Panc1 (cell line): ENCODE results near the gene NIPA2. TPM values are rescaled to one million over a fixed set of nuclear protein-coding genes. Genes with fewer than 3 reads are reported as not detected.

Source experiments
- ATAC-seq: fragments of 200-7000 bp; cut with Tn5 transposase; 2 replicates; pipeline ENCODE4 v1.9.1; 2020; ENCODE audit warnings: mild to moderate bottlenecking, moderate library complexity
- BruUV-seq: library from RNA; stranded (reverse); fragments of 400-500 nt; replicated peaks from 2 replicates; lab custom pipeline; 2021; lab: Mats Ljungman, UMichigan
- CTCF ChIA-PET: fragments of 300-600 bp; sonication (Branson Sonifier 250); formaldehyde crosslinking; loops from one replicate; lab custom pipeline; 2022; ENCODE audit warnings: antibody characterized with exemption; lab: Charles Lee
- POLR2A ChIA-PET: fragments of 300-600 bp; sonication (Branson Sonifier 250); formaldehyde crosslinking; loops from one replicate; lab custom pipeline; 2022; ENCODE audit warnings: antibody characterized with exemption; lab: Charles Lee
- DNase-seq: peaks from one replicate; pipeline ENCODE4 v3.0.0-alpha.2; 2010; ENCODE audit warnings: low read depth, low spot score
- H3K27ac ChIP-seq: 2 replicates; pipeline ENCODE4 v1.5.1; 2011; ENCODE audit warnings: mild to moderate bottlenecking, low read length, inconsistent platforms
- H3K27me3 ChIP-seq: fragments of 200-500 bp; sonication (Bioruptor generic); 2 replicates; pipeline ENCODE4 v1.6.0; 2014; ENCODE audit warnings: low read length, inconsistent platforms; ENCODE audit not compliant: control insufficient read depth, insufficient read depth
- H3K36me3 ChIP-seq: fragments of 200-500 bp; sonication (Bioruptor generic); 2 replicates; pipeline ENCODE4 v1.5.1; 2014; ENCODE audit warnings: inconsistent platforms, mild to moderate bottlenecking, low read length, moderate library complexity; ENCODE audit not compliant: control insufficient read depth, insufficient read depth
- H3K4me1 ChIP-seq: 2 replicates; pipeline ENCODE4 v1.5.1; 2011; ENCODE audit warnings: inconsistent platforms, mild to moderate bottlenecking, low read length, moderate library complexity; ENCODE audit not compliant: control insufficient read depth, insufficient read depth
- H3K4me3 ChIP-seq, 2 experiments: 2 replicates each; pipeline ENCODE4 v1.5.1; 2011 to 2012; ENCODE audit warnings: low read depth in 2 of 2, low read length in 2 of 2, mild to moderate bottlenecking in 2 of 2, inconsistent platforms in 1 of 2, moderate library complexity in 1 of 2
- H3K9me3 ChIP-seq: fragments of 200-500 bp; sonication (Bioruptor generic); 2 replicates; pipeline ENCODE4 v1.5.1; 2014; ENCODE audit warnings: low read depth, mild to moderate bottlenecking, inconsistent platforms, low read length, moderate library complexity; ENCODE audit not compliant: control insufficient read depth, insufficient read depth
- POLR2AphosphoS5 ChIP-seq: IDR thresholded peaks from 2 replicates; pipeline ENCODE4 v1.6.1; 2012; ENCODE audit warnings: mild to moderate bottlenecking, low read depth, low read length, moderate library complexity
- REST ChIP-seq, 2 experiments: IDR thresholded peaks; 2 replicates each; pipeline ENCODE4 v1.6.1; 2011 to 2012; ENCODE audit warnings: low read depth in 2 of 2, control low read depth in 1 of 2, low read length in 1 of 2, mild to moderate bottlenecking in 1 of 2, moderate library complexity in 1 of 2; ENCODE audit not compliant: insufficient read depth in 1 of 2
- SIN3A ChIP-seq: IDR thresholded peaks from 2 replicates; pipeline ENCODE4 v1.6.1; 2012; ENCODE audit warnings: low read depth, mild to moderate bottlenecking, low read length, moderate library complexity, borderline replicate concordance; ENCODE audit not compliant: insufficient read depth
- TCF7L2 ChIP-seq: IDR thresholded peaks from 2 replicates; pipeline ENCODE4 v1.6.1; 2011; ENCODE audit warnings: mild to moderate bottlenecking, low read depth, low read length, inconsistent platforms
- in situ Hi-C: cut with HindIII; loops from 2 replicates; pipeline ENCODE4 v1.10.0; 2016; ENCODE audit warnings: low sequenced_read_pairs, low pct_unique_long_range_greater_than_20kb
- intact Hi-C: fragments of 100-400 bp; cut with micrococcal nuclease; formaldehyde crosslinking; loops from one replicate; pipeline ENCODE4 v1.10.0; 2022; ENCODE audit not compliant: unreplicated experiment
- total RNA-seq: library from RNA; stranded (reverse); gene quantifications from one replicate; pipeline ENCODE4 v1.2.1, GENCODE V29; 2021; ENCODE audit not compliant: unreplicated experiment
- TF ChIP-seq, protein P1 (sequence below): fragments of 450-650 bp; IDR thresholded peaks from 2 replicates; pipeline ENCODE4 v1.5.1; 2017; ENCODE audit warnings: mild to moderate bottlenecking

The NIPA2 gene
- total RNA-seq, 1 experiment from 2014 or later: 94.8 TPM

GRCh38 chr15:22908830-22909229, 70.4 kb downstream of the NIPA2 start:
- Histone ChIP-seq H3K4me3 (no peak overlapping the region), H3K4me1 (no peaks in the 10 kb centered on the region), H3K27me3 (no peaks in the 10 kb centered on the region), H3K36me3 (peaks cover 10% of the 10 kb centered on the region), H3K9me3 (no peaks in the 10 kb centered on the region), H3K27ac (no peak overlapping the region)
- ATAC-seq (no peak), DNase-seq (no peak)
- in situ Hi-C loops: no loop called here
- intact Hi-C loops: no loop called here
- ChIA-PET POLR2A (no interaction called here), CTCF (no interaction called here)
- TF ChIP-seq, protein P1, sequence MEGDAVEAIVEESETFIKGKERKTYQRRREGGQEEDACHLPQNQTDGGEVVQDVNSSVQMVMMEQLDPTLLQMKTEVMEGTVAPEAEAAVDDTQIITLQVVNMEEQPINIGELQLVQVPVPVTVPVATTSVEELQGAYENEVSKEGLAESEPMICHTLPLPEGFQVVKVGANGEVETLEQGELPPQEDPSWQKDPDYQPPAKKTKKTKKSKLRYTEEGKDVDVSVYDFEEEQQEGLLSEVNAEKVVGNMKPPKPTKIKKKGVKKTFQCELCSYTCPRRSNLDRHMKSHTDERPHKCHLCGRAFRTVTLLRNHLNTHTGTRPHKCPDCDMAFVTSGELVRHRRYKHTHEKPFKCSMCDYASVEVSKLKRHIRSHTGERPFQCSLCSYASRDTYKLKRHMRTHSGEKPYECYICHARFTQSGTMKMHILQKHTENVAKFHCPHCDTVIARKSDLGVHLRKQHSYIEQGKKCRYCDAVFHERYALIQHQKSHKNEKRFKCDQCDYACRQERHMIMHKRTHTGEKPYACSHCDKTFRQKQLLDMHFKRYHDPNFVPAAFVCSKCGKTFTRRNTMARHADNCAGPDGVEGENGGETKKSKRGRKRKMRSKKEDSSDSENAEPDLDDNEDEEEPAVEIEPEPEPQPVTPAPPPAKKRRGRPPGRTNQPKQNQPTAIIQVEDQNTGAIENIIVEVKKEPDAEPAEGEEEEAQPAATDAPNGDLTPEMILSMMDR: no peak
- TF ChIP-seq TCF7L2 (no peak), POLR2AphosphoS5 (no peak), REST (IDR thresholded peaks at IDR 0.05; ENCODE audit: insufficient read depth in 1 of 2, low read depth in 2 of 2, low read length in 1 of 2) (no peak), SIN3A (no peak)
- BruUV-seq: no TSS peak

DNA sequence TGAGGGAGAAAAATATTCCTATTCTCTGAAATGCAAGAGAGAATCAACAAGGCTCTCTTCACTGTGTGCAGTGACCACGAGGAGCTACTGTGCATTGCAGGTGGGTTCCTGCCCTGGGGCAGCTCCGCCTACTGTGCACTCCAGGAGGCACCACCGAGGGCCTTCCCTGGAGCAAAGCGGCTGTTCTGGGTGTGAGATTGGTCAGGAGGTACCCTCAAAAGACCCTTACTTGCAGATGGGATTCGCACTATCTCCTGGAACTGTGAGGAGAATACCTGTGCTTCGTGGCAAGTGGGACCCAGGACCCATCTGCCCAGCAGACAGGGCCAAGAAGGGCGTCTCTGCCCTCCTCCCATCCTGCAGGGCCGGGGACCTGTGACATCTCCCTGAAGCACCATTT, 72.8 kb downstream of the NIPA2 start:
- in situ Hi-C loops: no loop called here
- ChIA-PET CTCF (no interaction called here), POLR2A (no interaction called here)

More for the DNA sequence above, 72.8 kb downstream of the NIPA2 start:
- intact Hi-C loops: no loop called here
- no peak overlapping the region for H3K27ac ChIP-seq
- BruUV-seq: no TSS peak
- peaks cover 10% of the 10 kb centered on the region for H3K36me3 ChIP-seq
- TF ChIP-seq, protein P1: no peak
- TF ChIP-seq TCF7L2 (no peak), SIN3A (no peak), POLR2AphosphoS5 (no peak), REST (IDR thresholded peaks at IDR 0.05; ENCODE audit: insufficient read depth in 1 of 2, low read depth in 2 of 2, low read length in 1 of 2) (no peak)
- no peaks in the 10 kb centered on the region for H3K4me1 ChIP-seq
- H3K27me3 ChIP-seq: no peaks in the 10 kb centered on the region
- no peak for DNase-seq
- H3K4me3 ChIP-seq: no peak overlapping the region
- H3K9me3 ChIP-seq: no peaks in the 10 kb centered on the region
- no peak for ATAC-seq
